G401 (cell line): Measurements from ENCODE around the gene TTBK2. TPM values are rescaled to one million over a fixed set of nuclear protein-coding genes. Genes with fewer than 3 reads are reported as not detected.

Source experiments
- DNase-seq: peaks from one replicate; pipeline ENCODE4 v3.0.0-alpha.2; 2015; ENCODE audit warnings: low spot score
- in situ Hi-C: cut with HindIII; loops from 2 replicates; pipeline ENCODE4 v1.10.0; 2016; ENCODE audit warnings: low sequenced_read_pairs, mixed read lengths
- total RNA-seq: library from RNA; depleted of rRNA; stranded (reverse); fragments of >200 nt; shearing (Covaris generic); gene quantifications from 2 replicates; pipeline ENCODE4 v1.2.3, GENCODE V29; 2014

Gene TTBK2
- total RNA-seq, 1 experiment from 2014 or later: 6.2 TPM

DNA sequence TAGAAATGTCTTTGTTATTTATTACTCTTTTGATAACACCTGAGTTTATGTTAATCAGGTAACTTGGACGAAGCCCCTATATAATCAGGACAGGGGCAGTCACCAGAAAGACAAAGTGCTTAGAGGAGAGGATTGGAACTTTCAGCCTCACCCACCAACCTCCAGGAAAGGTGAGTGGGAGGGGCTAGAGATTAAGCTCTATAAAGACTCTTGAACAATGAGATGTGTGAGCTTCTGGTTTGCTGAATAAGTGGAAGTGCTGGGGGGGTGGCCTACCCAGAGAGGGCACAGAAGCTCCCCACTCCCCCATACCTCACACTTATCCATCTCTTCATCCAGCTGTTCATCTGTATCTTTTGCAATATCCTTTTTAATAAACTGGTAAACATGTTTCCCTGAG, 73.9 kb downstream of the TTBK2 start:
- in situ Hi-C loops: no loop called here

DNA sequence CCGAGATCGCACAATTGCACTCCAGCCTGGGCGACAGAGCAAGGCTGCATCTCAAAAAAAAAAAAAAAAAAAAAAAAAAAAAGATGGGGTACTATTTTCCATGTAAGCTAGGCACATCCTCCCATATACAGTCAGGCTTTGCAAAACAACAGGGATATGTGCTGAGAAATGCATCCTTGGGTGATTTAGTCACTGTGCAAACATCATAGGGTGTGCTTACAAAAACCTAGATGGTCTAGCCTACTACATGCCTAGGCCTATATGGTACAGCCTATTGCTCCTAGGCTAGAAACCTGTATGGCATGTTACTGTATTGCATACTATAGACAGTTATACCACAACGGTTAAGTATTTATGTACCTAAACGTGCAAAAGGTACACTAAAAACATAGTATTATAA, 75.0 kb downstream of the TTBK2 start:
- no peak for DNase-seq
- in situ Hi-C loops: no loop called here

More for the DNA sequence above, 73.9 kb downstream of the TTBK2 start:
- no peak for DNase-seq

DNA sequence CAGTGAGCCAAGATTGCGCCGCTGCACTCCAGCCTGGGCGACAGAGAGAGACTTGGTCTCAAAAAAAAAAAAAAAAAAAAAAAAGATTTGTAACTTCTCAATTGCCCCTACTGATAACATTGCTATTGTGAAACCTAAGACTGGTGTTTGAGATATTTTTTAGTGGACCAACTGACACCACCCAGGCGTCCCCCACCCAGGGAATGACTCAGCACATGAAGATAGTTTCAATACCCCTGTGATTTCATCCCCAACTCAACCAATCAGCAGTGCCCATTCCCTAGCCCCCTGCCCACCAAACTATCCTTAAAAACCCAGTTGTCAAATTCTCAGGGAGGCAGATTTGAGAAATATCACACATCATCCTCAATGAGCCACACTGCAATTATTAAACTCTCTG, 76.9 kb downstream of the TTBK2 start:
- in situ Hi-C loops: no loop called here
- no peak for DNase-seq

DNA sequence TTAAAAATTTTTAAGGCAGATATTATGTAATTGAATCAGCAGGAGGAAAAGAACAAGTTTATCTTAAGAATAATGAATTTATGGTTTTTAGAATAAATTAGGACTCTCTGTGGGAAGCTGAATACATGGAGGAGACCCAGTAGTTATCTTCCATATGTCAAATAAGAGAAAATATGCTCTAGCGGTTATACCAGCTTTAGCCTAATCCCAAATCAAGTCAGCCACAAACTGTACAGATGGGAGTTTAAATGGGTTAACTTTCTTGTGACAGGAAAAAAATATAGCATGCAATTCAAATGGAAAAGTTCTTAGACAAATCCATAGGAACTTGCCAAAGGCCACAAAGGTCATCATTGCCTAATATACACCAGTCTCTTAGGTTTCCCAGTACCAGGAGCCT, 84.3 kb downstream of the TTBK2 start:
- in situ Hi-C loops: no loop called here
- DNase-seq: peak; percentile 11

DNA sequence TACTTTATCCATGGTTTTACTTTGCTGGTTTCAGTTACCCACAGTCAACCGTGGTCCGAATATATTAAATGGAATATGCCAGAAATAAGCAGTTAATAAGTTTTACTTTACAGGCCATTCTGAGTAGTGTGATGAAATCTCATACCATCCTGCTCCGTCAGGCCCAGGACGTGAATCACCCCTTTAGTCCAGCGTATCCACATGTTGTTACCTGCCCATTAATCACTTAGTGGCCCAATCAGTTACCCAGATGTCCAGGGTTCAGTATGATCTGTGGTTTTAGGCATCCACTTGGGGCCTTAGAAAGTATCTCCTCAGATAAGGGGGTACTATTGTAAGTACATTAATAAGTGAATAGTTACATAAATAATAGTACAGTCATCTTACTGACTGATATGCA, 88.0 kb downstream of the TTBK2 start:
- in situ Hi-C loops: no loop called here
- DNase-seq: no peak

DNA sequence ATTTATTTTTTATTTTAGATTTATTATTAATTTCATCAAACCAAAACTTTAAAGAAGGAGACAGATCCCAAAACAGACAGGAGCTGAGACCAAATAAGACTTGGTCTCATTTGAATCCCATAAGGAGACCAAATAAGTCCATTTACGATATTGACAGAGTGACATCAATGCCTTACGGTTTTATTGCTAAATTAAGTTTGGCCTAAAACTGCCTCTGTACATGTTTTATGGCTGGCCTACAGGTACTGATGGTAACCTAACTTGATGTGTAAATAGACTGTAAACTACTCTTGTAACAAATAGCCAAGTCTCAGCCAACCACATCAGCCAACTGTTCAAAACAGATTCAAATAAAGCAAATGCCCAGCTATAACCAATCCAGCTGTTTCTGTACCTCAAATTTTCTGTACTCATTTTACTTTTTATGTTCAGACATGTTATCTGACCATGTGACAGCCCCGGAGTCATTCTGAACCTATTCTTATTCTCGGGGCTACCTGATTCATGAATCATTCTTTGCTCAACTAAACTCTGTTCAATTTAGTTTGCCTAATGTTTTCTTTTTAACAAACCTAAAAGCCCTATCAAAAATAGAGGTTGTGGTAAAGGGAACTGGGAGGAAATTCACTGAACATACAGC, 94.2 kb downstream of the TTBK2 start:
- in situ Hi-C loops: no loop called here
- no peak for DNase-seq

DNA sequence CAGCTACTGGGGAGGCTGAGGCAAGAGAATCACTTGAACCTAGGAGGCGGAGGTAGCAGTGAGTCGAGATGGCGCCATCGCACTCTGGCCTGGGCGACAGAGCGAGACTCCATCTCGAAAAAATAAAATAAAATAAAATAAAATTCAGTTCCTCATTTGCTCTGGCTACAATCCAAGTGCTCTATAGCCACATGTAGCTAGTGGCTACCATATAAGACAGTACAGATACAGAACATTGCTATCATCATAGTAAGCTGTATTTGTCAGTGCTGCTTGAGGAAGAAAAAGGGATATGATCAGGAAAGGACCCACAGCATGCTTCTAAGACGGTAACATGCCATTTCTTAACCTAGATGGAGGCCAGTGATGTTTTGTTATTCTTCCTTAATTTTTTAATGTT, 95.0 kb downstream of the TTBK2 start:
- in situ Hi-C loops: no loop called here
- DNase-seq: no peak

DNA sequence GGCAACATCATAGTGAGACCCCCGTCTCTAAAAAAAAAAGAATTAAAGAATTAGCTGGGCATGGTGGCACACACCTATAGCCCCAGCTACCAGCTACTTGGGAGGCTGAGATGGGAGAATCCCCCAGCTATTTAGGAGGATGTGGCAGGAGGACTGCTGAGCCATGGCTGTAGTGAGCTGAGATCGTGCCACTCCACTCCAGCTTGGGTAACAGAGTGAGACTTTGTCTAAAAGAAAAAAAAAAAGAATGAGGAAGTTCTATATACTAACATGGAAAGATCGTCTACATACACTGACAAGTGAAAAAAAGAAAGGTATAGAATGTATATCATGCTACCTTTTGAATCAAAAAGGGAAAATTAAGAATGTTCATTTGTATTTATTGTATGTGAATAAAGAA, 99.8 kb downstream of the TTBK2 start:
- DNase-seq: no peak

DNA sequence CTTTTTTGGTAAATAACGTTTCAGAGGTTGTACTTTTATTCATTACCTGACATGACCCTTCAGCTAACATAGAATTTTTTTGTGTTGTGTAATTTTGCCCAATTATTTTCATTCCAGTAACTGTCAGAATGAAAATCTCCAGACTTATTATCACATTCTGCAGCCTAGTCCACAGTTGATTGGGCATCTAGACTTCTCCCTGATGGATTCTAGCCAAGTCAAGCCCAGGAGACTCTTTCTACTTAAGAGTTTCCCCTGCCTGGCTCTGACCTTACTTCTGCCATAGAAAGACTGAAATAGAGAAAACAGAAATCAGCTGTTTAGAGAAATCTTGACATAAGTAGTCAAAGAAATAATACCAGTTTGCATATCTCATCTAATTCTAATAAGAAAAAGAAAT, 100.8 kb downstream of the TTBK2 start:
- in situ Hi-C loops: loop anchor here (25.0 kb wide), 1 partner anchor 118 kb away; no protein-coding TSS in a partner anchor
- no peak for DNase-seq

More for the DNA sequence above, 99.8 kb downstream of the TTBK2 start:
- in situ Hi-C loops: loop anchor here (25.0 kb wide), 1 partner anchor 116 kb away; no protein-coding TSS in a partner anchor

DNA sequence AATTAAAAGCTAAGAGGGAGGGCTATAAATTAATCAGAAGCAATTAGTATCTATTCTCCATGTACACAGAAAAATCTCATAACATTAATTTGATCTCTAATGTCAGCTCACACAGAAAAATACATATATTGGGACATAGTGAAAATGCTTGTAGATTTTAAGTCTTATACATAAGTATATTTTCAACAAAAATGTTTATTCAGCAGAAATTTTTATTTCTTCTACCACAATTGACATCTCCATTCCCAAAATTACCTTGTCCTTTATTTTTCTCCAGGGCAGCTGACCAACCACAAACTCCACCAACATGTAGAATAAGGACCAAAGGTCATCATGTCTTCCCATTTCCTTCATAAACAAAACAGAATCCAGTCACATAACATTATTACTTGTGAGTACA, 109.1 kb downstream of the TTBK2 start:
- DNase-seq: no peak
- in situ Hi-C loops: loop anchor here (25.0 kb wide), 1 partner anchor 126 kb away; no protein-coding TSS in a partner anchor

DNA sequence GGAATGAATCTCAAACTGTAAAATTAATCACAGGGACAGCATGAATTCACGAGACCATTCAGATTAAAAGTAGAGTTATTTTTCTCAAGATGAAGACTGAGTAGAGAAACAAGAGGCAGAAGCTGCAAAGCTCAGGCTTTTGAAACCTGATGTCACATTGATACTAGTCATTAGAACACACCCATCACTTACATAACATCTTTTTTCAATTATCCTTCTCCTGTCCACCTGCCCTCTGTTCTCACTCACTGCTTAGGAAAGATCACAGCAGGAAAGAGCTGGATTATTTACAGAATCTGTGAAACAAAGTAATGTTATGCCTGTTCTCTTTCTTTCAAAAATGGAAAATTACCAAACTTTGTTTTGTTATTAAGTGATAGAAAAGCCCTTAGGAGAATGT, 111.7 kb downstream of the TTBK2 start:
- peak; percentile 51 for DNase-seq
- in situ Hi-C loops: loop anchor here (25.0 kb wide), 1 partner anchor 128 kb away; no protein-coding TSS in a partner anchor

DNA sequence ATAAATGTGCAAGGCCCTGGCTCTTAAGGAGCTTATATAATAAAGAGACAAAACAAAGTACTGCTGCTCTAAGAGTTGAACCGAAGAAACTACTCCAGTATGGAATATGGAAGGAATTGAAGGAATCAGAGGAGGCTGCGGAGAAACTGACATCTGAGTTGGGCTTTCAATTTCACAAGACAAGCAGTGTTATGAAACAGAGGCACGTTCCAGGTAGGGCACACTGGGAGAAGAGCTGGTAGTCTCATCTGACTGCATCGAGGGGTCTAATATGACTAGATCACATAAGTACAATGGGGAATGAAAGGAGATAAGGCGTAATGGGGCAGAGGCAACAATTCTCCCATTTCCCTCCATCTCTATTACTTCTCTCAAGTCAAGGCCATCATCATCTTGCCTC, 115.3 kb downstream of the TTBK2 start:
- no peak for DNase-seq
- in situ Hi-C loops: loop anchor here (25.0 kb wide), 1 partner anchor 132 kb away; no protein-coding TSS in a partner anchor

DNA sequence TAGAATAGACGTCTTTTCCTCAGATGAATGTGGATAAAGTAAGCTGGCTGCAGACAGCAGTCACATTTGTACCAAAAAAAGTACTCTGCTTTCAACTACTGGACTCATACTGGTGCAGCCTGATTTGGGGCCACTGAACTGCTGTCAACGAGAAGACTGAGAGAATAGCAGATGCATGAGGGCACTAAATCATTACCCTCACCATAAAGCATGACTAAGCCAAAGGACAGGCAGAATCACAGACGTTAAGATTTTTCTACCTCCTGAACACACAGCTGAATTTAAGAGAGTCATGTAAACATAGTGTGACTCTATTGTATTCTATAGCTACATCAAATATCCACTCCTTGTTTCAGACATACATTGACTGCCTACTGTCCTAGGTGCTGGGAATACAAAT, 115.8 kb downstream of the TTBK2 start:
- in situ Hi-C loops: loop anchor here (25.0 kb wide), 1 partner anchor 133 kb away; no protein-coding TSS in a partner anchor

DNA sequence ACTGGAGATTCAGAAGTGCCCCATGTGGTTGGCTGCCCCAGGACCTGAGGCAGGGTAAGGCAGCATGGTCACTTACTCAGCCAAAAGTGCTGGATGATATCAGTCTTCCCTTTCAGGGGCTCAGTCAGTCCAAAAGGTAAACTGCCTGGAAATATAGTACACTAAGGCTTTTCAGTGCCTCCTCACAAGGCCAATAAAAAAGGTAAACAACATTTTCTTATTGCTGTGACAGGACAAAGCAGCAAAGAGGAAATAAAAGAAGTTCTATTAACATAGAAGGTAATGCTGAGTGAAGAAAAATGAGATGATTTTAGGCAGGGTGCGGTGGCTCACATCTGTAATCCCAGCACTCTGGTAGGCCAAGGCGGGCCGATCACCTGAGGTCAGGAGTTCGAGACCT, 117.1 kb downstream of the TTBK2 start:
- in situ Hi-C loops: loop anchor here (25.0 kb wide), 1 partner anchor 134 kb away; no protein-coding TSS in a partner anchor
- no peak for DNase-seq

More for the DNA sequence above, 115.8 kb downstream of the TTBK2 start:
- no peak for DNase-seq

DNA sequence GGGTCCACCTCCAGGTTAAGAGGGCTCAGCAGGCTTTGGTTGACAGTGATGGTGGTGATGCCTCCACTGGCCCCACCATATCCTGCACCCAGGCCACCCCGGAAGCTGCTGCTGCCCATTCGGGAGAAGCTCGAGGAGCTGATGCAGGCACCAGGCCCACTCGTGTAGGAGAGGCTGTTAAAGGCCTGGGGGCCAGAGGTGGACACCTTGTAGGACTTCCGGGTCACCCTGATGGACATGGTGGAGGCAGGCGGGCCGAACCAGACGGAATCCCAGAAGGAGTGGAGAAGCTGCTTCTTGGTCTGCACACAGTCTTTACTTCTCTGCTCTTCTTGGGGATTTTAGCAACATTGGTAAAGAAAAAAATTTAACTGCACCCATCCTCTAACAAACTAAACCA, 118.4 kb downstream of the TTBK2 start:
- DNase-seq: no peak
- in situ Hi-C loops: loop anchor here (25.0 kb wide), 1 partner anchor 135 kb away; no protein-coding TSS in a partner anchor

DNA sequence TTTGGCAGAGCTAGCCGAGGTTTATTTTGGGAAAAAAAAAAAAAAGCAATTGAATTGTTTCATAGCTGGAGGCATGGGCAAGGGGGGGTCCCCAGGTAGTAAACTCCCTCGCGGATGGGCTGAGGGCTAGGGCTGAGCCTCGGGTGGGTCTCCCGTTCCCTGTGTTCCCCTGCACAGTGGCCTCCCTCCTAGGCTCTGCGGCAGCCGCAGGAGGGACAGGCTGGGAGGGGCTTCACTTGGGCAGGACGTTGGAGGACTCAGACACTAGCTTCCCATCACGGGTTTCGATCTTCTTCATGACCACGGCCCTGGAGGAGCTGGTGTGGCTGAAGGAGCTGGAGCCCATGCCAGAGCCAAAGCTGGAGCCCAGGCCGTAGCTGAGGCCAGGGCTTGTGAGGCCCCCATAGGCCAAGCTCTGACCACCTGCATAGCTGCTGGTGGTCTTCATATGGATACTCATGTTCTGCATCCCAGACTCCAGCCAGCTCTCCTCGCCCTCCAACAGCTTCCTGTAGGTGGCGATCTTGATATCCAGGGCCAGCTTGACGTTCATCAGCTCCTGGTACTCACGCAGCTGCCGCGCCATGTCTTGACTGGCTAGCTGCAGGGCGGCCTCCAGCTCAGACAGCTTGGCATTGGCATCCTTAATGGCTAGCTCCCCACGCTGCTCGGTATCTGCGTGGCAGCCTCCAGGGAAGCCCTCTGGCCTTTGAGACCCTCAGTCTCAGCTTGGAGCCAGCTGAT, 119.7 kb downstream of the TTBK2 start:
- DNase-seq: no peak
- in situ Hi-C loops: loop anchor here (25.0 kb wide), 1 partner anchor 136 kb away; no protein-coding TSS in a partner anchor

DNA sequence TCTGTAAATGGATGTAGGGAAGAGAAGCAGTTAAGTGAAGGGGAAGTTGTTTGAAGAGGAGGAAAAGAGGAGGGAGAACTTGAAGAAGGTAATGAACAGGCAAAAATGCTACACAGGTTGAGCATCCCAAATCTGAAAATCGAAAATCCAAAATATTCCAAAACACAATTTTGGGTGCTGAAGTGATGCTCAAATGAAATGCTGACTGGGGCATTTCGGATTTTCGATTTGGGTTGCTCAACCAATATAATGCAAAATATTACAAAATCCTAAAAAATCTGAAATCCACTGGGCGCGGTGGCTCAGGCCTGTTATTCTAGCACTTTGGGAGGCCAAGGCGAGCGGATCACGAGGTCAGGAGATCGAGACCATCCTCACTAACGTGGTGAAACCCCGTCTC, 121.8 kb downstream of the TTBK2 start:
- in situ Hi-C loops: no loop called here
- DNase-seq: no peak

DNA sequence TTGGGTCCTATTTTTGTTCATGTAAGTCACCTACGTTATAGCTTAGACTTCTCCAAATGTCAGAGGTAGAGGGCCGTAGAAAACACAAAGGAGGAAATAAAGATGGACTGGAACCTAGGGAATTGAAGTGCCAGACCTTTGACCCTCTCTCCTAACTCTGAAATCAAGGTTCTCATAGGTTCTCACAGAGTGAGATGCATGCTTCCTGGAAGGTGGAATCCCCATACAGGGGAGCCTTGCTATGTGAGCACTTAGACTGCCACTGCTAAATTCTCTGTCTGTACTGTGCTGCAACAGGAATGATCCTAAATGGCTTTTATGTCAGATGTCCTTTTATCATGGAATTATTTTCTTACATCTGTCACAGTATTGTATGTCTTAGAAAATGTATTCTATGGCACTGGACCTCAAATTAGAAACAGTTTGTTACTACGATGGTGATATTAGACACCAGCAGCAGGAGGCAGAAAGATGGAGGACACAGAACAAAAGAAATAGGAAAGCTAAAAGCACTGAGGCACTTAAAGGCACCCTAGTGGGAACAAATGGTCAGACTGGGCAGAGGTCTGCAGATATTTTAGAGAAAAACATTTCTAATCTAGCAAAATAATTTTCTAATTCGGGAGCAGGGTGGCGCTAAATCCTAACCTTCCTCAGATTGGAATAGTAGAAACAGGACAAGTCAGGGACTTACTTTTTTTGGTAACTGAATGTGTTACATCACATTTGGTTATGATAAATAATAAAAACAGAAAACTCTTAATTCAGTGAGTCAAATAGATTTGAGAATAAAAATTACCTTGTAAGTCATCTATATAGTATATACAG, 123.4 kb downstream of the TTBK2 start:
- in situ Hi-C loops: no loop called here
- no peak for DNase-seq

DNA sequence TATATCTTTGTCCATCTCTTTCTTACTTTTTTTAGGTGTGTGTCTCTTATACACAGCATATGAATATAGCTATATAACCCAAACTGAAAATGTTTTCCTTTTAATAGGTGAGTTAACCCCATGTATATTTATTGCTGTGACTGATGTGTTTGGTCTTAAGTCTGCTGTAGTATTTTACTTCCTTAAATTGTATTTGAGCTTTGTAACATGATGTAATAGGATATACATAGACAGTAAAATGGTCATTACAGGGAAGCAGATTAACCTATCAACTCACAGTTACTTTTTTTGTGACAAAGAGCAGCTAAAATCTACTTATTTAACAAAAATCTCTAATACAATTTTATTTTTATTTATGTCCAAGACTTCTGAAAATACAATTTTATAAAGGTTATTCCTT, 131.9 kb downstream of the TTBK2 start:
- no peak for DNase-seq
- in situ Hi-C loops: no loop called here
